Measurements from ENCODE around the gene GJB5.

GRCh38 chr1:34800214-34800613, 45.4 kb downstream of the GJB5 start:
- TF ChIP-seq CTCF (IDR thresholded peaks at IDR 0.05; ENCODE audit: control extremely low read depth in 1 of 3, insufficient read depth in 1 of 3, low read depth in 1 of 3, low read length in 3 of 3) (no peak), ASH2L (IDR thresholded peaks at IDR 0.05; ENCODE audit: low read length) (no peak), CBX8 (IDR thresholded peaks at IDR 0.05; ENCODE audit: borderline replicate concordance, low read depth, low read length) (no peak), MAFK (IDR thresholded peaks at IDR 0.05; ENCODE audit: low read depth, low read length) (no peak), RXRA (IDR thresholded peaks at IDR 0.05; ENCODE audit: insufficient read depth, low read depth, low read length) (no peak), MAX (IDR thresholded peaks at IDR 0.05) (no peak)

Measured in H1 (cell line).